Body of pancreas (tissue), 4 donors: ENCODE results near the gene ZCCHC9. TPM values are rescaled to one million over a fixed set of nuclear protein-coding genes. Genes with fewer than 3 reads are reported as not detected.

Source experiments
- ATAC-seq: fragments of 150-250 bp; one replicate; pipeline ENCODE4 v1.9.1; 2016
- DNase-seq, 4 donors: peaks; one replicate each; pipeline ENCODE4 v3.0.0-alpha.2; 2019
- H3K27ac ChIP-seq, 4 donors: fragments of 200-600 bp; sonication (generic); 1 replicate in 3 of 4; 2 replicates in 1 of 4; pipeline versions ENCODE4 v1.5.1 to v1.6.1; 2016 to 2019; ENCODE audit warnings: mild to moderate bottlenecking in 1 of 4, mixed read lengths in 1 of 4, moderate library complexity in 1 of 4
- H3K27me3 ChIP-seq, 2 donors: fragments of 200-600 bp; sonication (generic); one replicate each; pipeline ENCODE4 v1.6.0; 2016; ENCODE audit warnings: mild to moderate bottlenecking in 1 of 2
- H3K36me3 ChIP-seq, 2 donors: fragments of 200-600 bp; sonication (generic); replicated peaks in 1 of 2; 2 replicates each; pipeline ENCODE4 v1.5.1; 2016; ENCODE audit warnings: low read depth in 2 of 2; ENCODE audit not compliant: insufficient read depth in 1 of 2
- H3K4me1 ChIP-seq: fragments of 200-600 bp; sonication (generic); one replicate; pipeline ENCODE4 v1.6.0; 2016
- H3K4me3 ChIP-seq, 2 donors: fragments of 200-600 bp; sonication (generic); 1 replicate in 1 of 2; 2 replicates in 1 of 2; pipeline ENCODE4 v1.5.1; 2016 to 2019
- H3K9me3 ChIP-seq, 3 donors: fragments of 200-600 bp; sonication (generic); 1 replicate in 2 of 3; 2 replicates in 1 of 3; pipeline ENCODE4 v1.5.1; 2016
- POLR2A ChIP-seq, 3 donors: fragments of 450-650 bp; IDR thresholded peaks; one replicate each; pipeline ENCODE4 v1.6.1; 2016; ENCODE audit warnings: antibody characterized with exemption in 3 of 3, mild to moderate bottlenecking in 2 of 3
- WGBS, 2 donors: methylation state at CpG; one replicate each; pipeline ENCODE4 v1.1.5; 2017; 5-methylcytosine and 5-hydroxymethylcytosine counted together
- intact Hi-C: fragments of 100-400 bp; cut with DNase I; formaldehyde crosslinking; loops from one replicate; pipeline ENCODE4 v1.15.1; 2023
- total RNA-seq, 2 donors: library from RNA; depleted of rRNA; stranded (reverse); fragments of >200 nt; gene quantifications; one replicate each; pipeline ENCODE4 v1.1.0, GENCODE V29; 2016
- TF ChIP-seq, protein P1 (sequence below), 7 experiments: fragments of 450-650 bp in 4 of 7; fragments of 200-600 bp in 3 of 7; sonication (generic) in 3 of 7; IDR thresholded peaks; one replicate each; pipeline ENCODE4 v1.5.1; 2016 to 2019; ENCODE audit warnings: antibody characterized with exemption in 7 of 7

Gene ZCCHC9
- total RNA-seq, 2 donors from 2014 or later: 10.5 to 10.6 TPM

DNA sequence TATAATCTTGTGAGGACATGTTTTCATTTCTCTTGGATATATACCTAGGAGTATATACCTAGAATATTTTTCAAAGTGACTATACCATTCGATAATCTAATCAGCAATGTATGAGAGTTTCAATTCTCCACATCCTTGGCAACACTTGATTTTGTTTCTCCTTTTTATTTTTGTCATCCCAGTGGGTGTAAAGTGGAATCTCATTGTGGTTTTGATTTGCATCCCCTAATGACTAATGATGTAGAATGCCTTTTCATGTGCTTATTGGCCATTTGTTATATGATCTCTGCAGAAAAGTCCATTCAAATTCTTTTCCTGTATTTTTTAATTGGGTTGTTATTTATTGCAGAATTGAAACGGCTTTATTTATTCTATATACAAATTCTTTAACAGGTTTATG lies 15.2 kb downstream of the ZCCHC9 start:
- intact Hi-C loops: no loop called here
- ATAC-seq (no peak), DNase-seq (no peak)
- no peak overlapping the region for H3K4me3 ChIP-seq
- no peak for TF ChIP-seq POLR2A (IDR thresholded peaks at IDR 0.05)
- TF ChIP-seq, protein P1, sequence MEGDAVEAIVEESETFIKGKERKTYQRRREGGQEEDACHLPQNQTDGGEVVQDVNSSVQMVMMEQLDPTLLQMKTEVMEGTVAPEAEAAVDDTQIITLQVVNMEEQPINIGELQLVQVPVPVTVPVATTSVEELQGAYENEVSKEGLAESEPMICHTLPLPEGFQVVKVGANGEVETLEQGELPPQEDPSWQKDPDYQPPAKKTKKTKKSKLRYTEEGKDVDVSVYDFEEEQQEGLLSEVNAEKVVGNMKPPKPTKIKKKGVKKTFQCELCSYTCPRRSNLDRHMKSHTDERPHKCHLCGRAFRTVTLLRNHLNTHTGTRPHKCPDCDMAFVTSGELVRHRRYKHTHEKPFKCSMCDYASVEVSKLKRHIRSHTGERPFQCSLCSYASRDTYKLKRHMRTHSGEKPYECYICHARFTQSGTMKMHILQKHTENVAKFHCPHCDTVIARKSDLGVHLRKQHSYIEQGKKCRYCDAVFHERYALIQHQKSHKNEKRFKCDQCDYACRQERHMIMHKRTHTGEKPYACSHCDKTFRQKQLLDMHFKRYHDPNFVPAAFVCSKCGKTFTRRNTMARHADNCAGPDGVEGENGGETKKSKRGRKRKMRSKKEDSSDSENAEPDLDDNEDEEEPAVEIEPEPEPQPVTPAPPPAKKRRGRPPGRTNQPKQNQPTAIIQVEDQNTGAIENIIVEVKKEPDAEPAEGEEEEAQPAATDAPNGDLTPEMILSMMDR (IDR thresholded peaks at IDR 0.05): no peak
- 74 to 86% methylated on average over 2 of the region's 2 CpGs for WGBS, 2 donors
- no peaks in the 10 kb centered on the region for H3K9me3 ChIP-seq
- H3K27me3 ChIP-seq: no peaks in the 10 kb centered on the region
- no peak overlapping the region for H3K27ac ChIP-seq
- no peaks in the 10 kb centered on the region for H3K4me1 ChIP-seq
- H3K36me3 ChIP-seq: peaks cover 0 to 17% of the 10 kb centered on the region in 2 donors

DNA sequence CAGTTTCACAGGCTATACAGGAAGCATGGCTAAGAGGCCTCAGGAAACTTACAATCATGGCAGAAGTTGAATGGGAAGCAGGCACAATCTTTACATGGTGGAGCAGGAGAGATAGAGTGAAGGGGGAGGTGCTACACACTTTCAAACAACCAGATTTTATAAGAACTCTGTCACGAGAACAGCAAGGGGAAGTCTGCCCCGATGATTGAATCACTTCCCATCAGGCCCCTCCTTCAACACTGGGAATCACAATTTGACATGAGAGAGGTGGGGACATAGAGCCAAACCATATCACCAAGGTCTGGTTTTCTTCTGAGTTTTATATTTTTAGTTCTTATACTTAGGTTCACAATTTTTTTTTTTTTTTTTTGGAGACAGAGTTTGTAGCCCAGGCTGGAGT lies 16.1 kb downstream of the ZCCHC9 start:
- TF ChIP-seq, protein P1 (IDR thresholded peaks at IDR 0.05): no peak
- DNase-seq (no peak), ATAC-seq (no peak)
- WGBS, 2 donors: 41 to 49% methylated on average over 2 of the region's 2 CpGs
- no peaks in the 10 kb centered on the region for H3K4me1 ChIP-seq
- H3K27me3 ChIP-seq: no peaks in the 10 kb centered on the region
- no peak overlapping the region for H3K4me3 ChIP-seq
- no peaks in the 10 kb centered on the region for H3K9me3 ChIP-seq
- intact Hi-C loops: no loop called here
- peaks cover 0 to 9% of the 10 kb centered on the region in 2 donors for H3K36me3 ChIP-seq
- no peak overlapping the region for H3K27ac ChIP-seq

DNA sequence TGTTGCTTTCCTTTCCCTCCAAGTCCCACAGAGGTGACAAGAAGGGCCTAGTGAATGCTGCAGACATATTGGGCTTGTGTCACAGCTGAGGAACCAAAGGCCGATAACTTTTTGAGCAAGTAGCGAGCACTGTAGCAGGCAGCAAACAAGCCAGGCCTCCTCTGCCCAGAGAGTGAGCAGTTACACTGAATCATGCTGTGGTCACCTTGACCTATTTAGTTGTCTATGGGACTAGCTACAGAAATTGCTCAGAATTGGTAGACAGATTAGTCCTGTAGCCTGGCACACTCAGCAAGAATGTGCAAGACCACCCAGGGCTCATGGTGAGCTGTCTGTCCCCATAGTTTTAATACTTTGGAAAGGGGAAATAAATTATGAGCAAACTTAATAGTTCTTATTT lies 25.2 kb downstream of the ZCCHC9 start:
- DNase-seq (no peak), ATAC-seq (no peak)
- WGBS, 2 donors: 100% methylated on average over 2 of the region's 2 CpGs; no CpG with 5 or more reads in 1 of the 2 donors
- intact Hi-C loops: no loop called here
- no peaks in the 10 kb centered on the region for H3K27me3 ChIP-seq
- TF ChIP-seq, protein P1 (IDR thresholded peaks at IDR 0.05): no peak
- TF ChIP-seq POLR2A (IDR thresholded peaks at IDR 0.05): no peak
- H3K4me3 ChIP-seq: no peak overlapping the region
- no peaks in the 10 kb centered on the region for H3K36me3 ChIP-seq
- no peak overlapping the region for H3K27ac ChIP-seq
- no peaks in the 10 kb centered on the region for H3K9me3 ChIP-seq
- H3K4me1 ChIP-seq: no peaks in the 10 kb centered on the region

DNA sequence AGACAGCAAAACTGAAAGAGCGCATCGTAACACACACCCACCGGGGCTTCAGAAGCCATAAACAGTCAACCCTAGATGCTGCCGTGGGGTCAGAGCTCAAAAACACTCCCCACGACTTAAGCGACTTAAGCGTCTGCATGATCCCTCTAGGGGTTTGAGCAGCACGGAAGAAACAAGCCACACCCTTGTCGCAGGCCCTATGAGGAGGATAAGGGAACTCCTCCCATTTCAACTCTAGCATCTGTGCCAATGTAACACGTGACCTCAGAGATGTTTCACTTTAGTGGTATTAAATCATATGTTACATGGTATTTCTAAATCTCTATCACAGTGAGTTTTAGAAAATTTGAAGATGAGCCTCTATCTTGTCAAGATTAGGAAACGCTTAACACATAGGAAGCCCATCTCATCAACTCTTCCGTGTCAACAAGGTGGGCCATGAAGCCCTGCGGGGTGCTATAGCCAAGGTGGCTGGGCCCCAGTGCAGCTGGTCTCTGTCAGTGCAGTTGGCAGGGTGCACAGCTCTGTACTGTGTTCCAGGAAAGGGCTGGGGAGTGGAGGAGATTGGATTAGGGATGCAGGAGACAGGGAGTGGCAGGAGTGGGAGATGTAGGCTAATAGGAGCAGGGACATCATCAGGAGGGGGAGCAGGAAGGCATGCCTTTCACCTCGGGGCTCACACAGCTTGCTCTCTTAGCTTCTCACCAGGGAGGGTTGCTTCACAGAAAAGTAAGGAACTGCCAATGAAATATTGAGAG lies 33.1 kb downstream of the ZCCHC9 start:
- TF ChIP-seq POLR2A (IDR thresholded peaks at IDR 0.05): no peak
- TF ChIP-seq, protein P1 (IDR thresholded peaks at IDR 0.05): no peak
- no peak overlapping the region for H3K4me3 ChIP-seq
- no peaks in the 10 kb centered on the region for H3K36me3 ChIP-seq
- DNase-seq: no peak
- H3K9me3 ChIP-seq: no peaks in the 10 kb centered on the region
- H3K27me3 ChIP-seq: no peaks in the 10 kb centered on the region
- whole genome bisulfite sequencing, 2 donors: 69 to 77% methylated on average over 14 of the region's 14 CpGs
- intact Hi-C loops: no loop called here
- H3K4me1 ChIP-seq: no peaks in the 10 kb centered on the region
- no peak for ATAC-seq
- no peak overlapping the region for H3K27ac ChIP-seq

DNA sequence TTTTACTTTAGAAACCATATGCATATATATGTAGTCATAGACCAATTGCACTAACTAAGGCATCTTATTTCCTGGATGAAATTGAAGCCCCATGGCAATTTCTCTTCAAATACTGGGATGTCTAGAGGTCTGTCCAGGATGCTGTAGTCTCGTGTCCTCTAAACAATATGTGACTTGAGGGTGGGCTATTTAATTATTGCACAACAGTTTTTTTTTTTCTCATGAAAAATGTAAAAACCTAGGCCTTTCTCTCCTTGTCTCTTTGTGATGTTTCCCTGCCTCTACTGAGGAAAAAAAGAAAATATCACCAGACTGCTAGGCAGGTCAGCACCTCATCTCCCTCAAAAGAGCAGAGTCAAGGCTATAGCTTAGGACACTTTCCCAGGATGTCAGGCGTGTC lies 34.6 kb downstream of the ZCCHC9 start:
- Histone ChIP-seq H3K27ac (no peak overlapping the region), H3K4me1 (no peaks in the 10 kb centered on the region), H3K9me3 (no peaks in the 10 kb centered on the region), H3K4me3 (no peak overlapping the region), H3K36me3 (no peaks in the 10 kb centered on the region), H3K27me3 (no peaks in the 10 kb centered on the region)
- 76 to 87% methylated on average over 2 of the region's 2 CpGs for WGBS, 2 donors
- intact Hi-C loops: no loop called here
- TF ChIP-seq, protein P1 (IDR thresholded peaks at IDR 0.05): no peak
- TF ChIP-seq POLR2A (IDR thresholded peaks at IDR 0.05): no peak
- DNase-seq: no peak
- no peak for ATAC-seq
